NCI-H748 (cell line): ENCODE data around the gene CCDC187.

Experiments
- DNase-seq: peaks from one replicate; lab custom pipeline; 2025; ENCODE audit not compliant: unreplicated experiment; lab: John Stamatoyannopoulos, UW

The CCDC187 gene

DNA sequence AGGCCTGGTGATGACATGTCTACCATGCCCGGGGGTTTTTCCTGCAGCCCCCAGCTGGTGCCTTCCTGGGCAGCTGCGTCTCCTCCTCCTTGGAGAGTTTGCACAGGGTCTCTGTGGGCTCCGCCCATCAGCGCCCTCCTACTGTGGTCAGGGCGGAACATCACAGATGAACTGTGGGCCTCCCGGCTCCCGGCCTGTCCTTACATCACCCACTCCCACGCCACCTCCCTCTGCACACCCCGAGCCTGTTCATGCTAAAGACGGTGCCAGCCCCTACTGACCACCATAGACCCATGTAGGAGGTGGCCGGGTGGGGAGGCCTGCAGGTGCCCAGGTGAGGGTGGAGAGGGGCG, 36.0 kb upstream of the CCDC187 start:
- no peak for DNase-seq

DNA sequence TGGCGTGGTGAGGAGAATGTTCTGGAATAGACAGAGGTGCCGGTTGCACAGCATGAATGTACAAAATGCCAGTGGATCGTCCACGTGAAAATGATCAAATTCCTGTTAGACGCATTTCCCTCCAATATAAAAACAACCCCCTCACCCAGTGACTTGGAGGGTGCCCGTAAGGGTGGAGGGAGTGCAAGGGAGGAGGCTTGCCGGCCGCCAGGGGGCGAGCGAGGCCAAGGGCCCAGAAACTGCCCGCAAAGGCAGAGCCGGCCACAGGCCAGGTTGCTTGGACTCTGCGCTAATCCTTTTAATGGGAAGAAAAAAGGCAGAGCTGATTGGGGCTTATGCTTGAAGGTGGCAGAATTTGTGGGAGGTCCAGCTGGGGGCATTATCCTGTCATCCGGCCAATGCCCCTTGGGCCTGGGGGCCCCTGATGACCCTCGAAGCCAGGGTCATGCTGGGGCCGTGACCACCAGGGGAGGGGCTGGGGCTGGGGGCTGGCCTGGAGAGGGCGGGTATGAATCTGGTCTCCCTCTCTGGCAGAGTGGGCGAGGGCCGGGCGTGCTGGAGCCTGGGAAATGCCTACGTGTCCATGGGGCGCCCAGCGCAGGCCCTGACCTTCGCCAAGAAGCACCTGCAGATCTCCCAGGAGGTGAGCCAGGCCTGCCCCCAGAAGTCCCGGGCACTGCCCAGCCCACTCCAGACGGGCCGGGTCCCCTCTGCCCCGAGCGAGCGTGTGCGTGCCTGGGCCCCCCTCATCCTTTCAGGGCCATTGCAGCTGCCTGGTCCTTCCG, 35.5 kb upstream of the CCDC187 start:
- peak; percentile 68 for DNase-seq

DNA sequence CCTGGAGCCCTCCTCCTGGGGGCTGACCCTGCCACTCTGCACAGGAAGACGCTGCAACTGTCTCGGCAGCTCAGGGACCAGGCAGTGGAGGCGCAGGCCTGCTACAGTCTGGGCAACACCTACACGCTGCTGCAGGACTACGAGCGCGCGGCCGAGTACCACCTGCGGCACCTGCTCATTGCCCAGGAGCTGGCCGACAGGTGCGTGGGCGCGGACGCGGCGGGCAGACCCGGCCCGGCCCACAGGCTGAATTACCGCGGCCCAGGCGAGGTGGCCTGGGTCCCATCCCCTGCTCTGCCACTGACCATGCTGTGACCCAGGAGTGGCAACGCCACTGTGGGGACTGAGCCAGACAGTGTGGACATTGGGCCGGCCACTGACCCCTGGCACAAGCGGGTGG, 34.6 kb upstream of the CCDC187 start:
- no peak for DNase-seq

DNA sequence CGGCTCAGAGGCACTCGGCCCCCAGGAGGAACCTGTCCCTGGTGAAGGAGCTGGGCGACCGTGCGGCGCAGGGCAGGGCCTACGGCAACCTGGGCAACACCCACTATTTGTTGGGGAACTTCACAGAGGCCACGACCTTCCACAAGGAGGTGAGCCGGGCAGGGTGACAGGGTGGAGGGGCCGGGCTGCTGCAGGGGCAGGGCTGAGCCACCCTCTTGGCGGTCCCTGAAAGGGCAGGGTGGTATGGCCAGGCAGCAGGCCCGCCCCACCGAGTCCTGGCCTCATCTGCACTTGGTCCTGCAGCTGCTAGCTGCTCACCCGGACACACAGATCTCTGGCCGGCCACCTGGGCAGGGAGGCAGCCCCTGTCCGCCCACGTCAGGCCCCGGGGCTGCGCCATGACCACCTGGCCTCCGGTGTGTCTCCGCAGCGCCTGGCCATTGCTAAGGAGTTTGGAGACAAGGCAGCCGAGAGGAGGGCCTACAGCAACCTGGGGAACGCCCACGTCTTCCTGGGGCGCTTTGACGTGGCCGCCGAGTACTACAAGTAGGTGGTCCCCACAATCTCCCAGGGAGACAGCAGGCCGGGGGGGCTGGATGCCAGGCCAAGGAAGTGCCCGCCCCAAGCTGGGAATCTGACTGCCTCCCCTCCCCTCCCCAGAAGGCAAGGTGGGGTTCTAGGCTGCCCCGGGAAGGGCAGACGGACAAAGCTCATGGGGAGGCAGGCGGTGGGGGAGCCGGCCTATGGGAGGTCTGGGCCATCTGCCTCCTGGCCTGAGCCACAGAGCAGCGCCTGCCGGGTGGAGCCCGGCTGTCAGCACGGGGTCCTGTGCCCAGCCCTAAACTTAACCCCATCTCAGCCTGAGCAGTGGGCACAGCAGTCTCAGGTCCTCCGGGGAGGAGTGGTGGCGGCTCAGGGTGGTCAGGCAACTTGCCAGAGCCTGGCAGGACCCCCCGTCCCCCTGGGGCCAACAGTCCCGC, 33.8 kb upstream of the CCDC187 start:
- no peak for DNase-seq

DNA sequence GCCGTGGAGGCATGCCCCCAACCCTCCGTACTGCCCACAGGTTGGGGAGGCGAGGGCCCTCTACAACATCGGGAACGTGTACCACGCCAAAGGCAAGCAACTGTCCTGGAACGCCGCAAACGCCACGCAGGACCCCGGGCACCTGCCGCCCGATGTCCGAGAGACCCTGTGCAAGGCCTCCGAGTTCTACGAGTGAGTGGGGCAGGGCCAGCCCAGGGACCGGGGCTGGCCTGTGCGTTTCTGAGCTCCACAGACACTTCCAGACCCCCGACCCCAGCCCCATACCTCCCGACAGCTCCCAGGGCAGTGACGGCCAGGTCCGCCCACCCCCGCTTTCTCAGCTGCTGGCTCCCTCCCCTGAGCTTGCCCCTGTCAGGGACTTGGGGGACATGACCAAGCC, 33.0 kb upstream of the CCDC187 start:
- no peak for DNase-seq

DNA sequence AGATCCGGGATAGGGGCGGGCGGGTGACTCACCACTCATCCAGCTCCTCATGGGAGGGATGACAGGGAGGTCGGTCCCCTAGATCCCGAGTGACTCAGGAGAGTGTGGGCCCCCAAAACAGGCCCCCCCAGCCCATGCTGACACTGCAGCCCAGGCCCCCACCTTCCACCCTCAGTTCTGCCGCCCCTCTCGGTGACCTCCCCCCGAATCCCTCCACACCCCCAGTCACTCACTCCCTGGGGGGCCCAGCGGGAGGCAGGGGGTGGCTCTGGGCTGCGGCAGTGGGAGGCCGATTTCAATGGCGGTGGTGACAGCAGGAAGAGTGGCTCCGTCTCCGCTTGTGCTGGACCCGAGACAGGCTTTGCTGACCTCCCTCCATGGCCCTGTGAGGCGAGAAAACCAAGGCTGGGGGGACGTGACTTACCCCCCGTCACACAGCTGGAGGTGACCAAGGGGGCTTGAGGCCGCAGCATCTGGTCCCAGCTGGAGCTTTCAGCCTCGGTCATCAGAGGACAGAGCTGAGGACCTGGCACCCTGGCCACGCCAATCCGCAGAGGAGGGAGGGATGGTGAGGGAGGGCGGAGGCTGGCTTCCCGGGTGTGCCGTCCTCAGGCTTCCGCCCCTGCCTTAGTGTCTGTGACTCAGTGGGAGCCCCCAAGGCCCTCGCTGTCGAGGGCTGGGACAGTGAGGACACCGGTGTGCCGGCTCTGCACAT, 32.4 kb upstream of the CCDC187 start:
- DNase-seq = no peak

DNA sequence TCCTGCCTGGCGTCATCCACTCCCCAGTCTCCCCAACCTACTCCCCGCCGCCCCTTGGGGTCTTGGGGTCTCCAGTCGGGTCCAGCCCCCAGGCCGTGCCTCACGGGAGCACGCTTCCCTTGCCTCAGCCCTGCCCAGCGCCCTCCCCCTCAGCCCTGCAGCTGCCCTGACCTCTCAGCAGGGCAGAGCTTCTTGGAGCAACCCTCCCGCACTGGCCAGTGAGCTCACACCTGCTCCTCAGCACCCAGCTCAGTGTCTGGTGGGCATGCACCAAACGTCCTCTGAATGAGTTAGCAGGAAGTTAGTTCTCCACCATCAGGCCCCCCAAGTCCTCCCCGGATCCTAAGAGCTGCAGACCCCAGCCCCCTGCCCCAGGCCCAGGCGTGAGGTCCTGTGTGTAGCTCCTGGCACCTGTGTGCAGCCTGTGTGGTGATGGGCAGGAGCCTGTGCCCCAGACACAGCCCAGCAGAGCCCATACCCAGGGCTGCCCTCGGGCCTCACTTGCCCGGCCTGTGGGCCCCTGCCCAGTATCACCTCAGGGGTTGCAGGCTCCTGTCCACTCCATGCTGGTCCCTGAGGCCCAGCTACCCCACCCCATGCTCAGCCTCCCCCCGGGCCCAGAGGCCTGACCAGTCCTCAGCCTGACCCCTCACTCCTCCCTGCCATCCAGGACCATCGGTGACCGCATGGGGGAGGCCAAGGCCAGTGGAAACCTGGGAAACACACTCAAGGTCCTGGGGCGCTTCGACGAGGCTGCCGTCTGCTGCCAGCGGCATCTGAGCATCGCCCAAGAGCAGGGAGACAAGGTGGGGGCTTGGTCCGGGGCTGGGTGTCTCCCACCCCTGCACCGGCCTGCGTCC, 31.6 kb upstream of the CCDC187 start:
- no peak for DNase-seq

DNA sequence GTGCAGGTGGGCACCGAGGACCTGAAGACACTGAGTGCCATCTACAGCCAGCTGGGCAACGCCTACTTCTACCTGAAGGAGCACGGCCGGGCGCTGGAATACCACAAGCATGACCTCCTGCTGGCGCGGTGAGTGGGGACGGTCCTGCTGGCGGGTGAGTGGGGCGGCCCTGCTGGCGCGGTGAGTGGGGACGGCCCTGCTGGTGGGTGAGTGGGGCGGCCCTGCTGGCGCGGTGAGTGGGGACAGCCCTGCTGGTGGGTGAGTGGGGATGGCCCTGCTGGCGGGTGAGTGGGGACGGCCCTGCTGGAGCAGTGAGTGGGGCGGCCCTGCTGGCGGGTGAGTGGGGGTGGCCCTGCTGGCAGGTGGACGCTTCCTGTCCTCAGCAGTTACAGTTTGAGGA, 30.6 kb upstream of the CCDC187 start:
- DNase-seq = no peak

DNA sequence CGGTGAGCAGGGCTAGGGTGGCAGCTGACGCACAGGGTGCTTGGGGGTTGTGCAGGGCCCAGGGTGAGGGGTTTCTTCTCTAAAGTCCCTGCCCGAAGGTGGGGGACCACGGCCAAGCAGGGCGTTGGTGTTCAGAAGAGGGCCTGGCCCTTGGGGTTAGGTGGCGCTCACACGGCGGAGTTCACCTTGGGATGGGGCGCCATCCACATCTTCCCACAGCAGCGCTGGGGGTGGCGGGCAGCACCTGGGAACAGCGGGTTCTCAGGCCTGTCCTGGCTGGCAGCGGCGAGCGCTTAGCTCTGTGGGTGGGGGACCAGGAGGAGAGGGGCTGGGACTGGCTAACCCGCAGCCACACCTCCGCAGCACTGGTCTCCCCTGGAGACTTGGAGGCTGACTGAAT, 29.6 kb upstream of the CCDC187 start:
- DNase-seq = no peak

DNA sequence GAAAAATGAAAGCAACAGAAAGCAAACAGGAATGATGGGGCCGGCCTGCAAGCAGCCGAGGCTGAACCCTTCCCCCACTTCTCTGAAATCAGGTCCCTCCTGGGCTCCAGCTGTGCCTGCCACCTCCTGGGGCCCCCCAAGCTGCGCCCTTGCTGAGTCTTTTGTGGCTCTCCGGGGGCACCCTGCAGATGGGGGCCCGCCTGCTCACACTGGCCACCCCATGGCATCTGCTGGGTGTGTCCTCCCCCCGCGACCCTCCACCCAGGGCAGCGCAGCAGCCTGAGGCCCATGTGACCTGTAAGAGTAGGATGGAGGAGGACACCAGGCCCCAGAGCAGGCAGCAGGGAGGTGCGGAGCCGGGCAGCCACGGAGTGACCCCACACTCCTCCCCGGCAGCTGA, 29.2 kb upstream of the CCDC187 start:
- no peak for DNase-seq

DNA sequence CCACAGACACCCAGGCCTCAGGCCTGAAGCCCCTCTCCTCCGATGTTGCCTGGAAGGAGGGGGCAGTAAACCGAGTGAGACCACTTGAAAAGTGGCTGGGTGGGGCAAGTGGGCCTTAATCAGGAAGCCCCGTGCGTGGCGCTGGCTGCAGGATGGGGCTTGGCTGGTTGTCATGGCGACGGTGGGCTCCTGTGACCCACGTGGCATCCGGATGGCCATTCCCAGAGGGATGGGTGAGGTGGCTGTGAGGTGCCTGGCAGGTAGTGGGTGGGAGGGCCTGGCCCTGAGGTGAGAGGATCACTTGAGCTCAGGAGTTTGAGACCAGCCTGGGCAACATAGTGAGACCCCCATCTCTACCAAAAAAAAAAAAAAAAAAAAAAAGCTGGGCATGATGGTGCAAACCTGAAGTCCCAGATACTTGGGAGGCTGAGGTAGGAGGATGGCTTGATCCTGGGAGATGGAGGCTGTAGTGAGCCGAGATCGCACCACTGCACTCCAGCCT, 28.6 kb upstream of the CCDC187 start:
- DNase-seq = no peak

DNA sequence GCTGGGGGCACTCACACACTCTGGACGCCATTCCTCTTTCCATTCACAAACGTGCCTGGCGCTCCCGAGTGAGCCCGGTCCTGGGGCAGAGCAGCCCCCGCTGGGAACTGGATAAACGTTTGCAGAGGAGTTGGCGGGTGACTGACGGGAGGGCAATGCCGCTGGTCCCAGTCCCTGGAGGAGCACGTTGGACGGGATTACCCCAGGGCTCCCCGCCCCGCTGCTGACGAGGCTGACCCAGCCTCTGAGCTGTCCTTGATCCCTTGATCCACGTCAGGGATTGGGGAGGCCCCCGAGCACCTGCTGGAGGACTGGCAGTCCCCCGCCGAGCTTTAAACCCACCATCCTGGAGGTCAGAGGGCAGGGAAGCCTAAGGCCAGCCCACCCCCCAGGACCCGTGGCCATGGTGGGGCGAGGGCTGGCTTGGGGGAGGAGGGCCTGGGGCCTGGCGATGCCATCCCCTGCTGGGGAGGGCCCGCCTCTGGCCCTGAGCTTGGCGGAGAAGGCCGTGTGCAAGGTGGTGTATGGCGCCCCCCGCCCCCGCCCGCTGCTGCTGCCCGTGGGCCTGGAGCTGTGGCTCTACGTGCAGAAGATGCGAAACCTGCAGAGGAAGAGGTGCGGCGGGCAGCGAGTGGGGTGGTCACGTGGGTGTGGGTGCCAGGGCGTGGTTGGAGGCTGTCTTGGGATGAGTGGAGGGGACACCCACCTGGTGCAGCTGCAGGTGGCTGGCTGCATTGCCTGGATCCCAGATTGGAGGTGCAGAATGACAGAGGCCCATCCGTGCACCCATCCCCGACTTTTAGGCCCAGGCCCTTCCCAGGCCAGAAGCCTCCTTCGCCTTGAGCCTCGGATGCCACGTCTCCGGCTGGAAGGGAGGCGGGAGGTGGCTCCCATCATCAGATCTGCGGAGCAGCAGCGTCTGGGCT, 27.9 kb upstream of the CCDC187 start:
- no peak for DNase-seq

DNA sequence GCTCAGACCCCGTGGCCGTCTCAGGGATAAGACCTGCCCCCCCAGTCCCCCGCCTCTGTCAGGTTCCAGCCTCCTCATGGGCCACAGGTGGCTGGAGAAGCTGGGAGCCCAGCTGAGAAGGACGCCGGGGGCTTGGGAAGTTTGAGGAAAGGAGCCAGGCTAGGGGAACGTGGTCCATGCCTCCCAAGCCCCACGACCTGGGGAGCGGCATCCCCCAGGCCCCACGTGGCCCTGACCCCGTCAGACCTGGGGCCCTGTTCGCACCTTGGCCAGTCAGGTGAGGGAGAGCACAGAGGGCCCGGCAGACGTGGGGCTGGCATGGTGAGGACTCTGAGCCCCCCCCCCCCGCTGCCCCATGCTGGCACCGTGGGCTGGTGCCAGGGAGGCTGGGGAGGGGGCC, 27.1 kb upstream of the CCDC187 start:
- DNase-seq = no peak

DNA sequence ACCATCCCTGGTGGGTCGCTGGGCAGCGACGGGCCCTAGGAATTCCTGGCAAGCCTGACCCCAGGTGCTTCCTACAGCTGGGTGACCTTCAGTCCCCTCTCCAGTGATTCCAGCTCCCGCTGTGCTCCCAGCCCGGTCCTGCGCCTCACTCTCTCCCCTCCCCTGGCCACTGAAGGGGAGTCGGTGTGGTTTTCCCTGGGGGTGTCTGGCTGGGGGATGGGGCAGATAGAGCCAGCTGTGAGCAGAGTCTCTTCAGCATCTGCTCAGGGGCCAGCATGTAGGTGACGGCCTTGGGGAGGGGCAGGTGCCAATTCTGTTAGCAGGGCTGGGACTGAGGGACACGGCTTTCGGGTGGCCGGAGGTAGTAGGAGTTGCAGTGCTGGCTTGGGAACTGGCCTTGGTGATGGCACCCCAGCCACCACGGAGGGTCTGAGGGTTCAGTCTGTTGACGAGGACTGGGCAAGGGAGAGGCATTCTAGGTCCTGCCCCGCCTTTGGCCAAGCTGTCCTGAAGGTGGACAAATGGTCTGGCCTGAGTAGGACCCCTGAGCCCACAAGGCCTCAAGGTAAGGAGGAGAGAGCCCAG, 26.6 kb upstream of the CCDC187 start:
- no peak for DNase-seq

DNA sequence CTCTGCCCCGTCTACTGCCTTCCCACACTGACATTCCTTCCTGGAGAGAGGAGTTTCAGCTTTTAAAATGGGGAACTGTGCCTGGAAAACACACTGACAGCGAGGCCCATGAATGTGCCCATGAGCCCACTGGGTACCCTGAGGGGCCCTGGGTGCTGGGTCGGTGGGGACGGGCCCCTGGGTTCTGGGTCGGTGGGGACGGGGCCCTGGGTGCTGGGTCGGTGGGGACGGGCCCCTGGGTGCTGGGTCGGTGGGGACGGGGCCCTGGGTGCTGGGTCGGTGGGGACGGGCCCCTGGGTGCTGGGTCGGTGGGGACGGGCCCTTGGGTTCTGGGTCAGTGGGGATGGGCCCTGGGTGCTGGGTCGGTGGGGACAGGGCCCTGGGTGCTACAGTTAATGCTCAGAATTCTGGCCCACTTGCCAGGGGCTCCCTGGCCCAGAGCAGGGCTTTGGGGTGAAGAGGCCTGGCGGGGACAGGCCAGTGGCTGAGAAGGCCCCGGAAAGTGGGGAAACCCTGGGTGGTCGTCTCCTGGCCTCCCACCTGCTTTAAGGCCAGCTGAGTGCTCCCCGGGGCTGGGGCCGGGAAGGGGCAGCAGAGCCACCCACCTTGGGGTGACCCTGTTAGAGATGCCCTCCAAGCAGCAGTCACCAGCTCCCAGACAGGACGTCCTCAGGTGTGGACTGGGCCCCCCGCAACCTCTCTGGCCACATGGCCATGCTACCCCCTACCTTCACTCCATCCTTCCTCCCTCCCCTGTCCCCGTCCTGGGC, 25.9 kb upstream of the CCDC187 start:
- DNase-seq = no peak

DNA sequence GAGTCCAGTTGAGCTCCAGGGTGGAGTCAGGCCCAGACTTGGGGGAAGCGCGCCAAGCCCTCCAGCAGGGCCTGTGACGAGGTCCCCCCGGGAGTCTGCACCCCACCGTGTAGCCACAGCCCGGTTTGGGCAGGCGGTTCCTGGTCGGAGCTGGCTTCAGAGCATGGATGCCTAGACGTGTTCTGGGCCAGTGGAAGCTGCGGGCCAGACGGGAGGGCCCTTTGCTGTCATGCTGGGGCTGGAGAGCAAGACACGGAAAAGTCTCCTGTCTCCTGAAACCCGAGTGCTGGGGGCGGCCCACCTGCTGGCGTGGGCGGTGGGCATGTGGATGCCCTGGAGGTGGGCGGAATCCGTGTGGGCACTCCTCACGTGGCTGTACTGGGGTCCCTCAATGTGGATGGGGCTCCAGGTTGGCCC, 25.3 kb upstream of the CCDC187 start:
- DNase-seq = no peak

DNA sequence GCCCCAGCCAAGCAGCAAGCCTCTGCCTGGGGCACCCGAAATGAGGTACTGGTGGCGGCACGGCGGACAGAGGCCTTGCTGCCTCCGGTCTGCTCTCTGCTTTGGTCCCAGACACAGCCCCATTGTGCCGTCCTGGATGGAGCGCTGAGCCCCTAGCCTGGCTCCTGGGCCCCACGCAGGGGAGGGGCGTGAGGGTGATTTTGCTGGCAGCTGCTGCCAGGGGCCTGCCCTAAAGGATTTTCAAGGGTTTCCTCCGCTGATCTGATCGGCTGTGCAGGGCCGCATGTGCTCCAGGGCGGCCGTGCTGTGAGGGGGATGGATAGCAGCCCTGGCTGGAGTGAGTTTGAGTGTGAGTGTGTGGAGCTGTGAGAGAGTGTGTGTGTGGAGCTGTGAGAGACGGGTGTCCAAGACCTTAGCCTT, 24.7 kb upstream of the CCDC187 start:
- DNase-seq = no peak

DNA sequence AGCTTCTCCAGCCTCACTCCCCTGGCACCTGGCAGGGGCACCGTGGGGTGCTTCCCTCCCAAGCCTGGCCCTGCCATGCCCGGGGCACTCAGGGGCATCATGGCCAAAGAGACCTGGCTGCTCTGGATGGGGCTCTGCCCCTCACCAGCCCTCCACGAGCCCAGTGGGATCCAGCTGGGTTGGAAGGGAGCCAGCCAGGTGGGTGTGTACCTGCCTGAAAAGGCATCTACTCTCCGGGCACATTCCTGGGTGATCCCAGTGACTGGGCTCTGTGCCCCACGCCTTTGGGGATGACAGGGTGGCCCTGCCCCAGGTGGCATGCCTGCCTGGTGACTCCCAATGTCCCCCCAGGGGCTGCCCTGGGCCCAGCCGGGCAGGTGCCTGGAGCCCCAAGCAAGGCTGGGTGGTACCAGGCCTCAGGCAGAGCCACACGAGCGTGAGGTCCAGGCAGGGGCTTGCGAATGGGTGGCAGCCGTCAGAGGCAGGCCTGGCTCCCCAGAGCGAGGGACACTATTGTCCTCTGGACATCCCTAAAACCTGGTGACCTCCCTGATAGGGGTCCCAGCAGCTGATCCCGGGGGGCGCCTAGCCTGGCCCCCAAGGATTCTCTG, 24.2 kb upstream of the CCDC187 start:
- DNase-seq = peak; percentile 71
